Measurements from ENCODE around the gene POLDIP2. TPM values are rescaled to one million over a fixed set of nuclear protein-coding genes. Genes with fewer than 3 reads are reported as not detected.

POLDIP2 gene
- total and polyA plus RNA-seq, 2 of the 13 experiments (the other 11 are each of a cell fraction or from before 2014, with no cell fraction given) = 85.9 to 114 TPM

- TF ChIP-seq ZNF552 (CRISPR knock-in tag; IDR thresholded peaks at IDR 0.05; ENCODE audit: borderline replicate concordance) (peak; percentile 46; the same call in 1 of the 2 replicates), MTA1 (CRISPR knock-in tag; IDR thresholded peaks at IDR 0.05; ENCODE audit: borderline replicate concordance) (no peak), SMAD3 (CRISPR knock-in tag; IDR thresholded peaks at IDR 0.05) (peak; percentile 86), ZNF609 (CRISPR knock-in tag; IDR thresholded peaks at IDR 0.05; ENCODE audit: borderline replicate concordance) (peak; percentile 54; the same call in 1 of the 2 replicates), TERF1 (CRISPR knock-in tag; IDR thresholded peaks at IDR 0.05) (no peak), ZNF781 (CRISPR knock-in tag; IDR thresholded peaks at IDR 0.05; ENCODE audit: borderline replicate concordance, not compliant biosample characterization) (no peak), REPIN1 (CRISPR knock-in tag; IDR thresholded peaks at IDR 0.05; ENCODE audit: borderline replicate concordance, low read depth) (peak; percentile 96), CREB1 (IDR thresholded peaks at IDR 0.05) (peak; percentile 59; the same call in 1 of the 2 replicates), CREB1 (CRISPR knock-in tag; IDR thresholded peaks at IDR 0.05) (peak; percentile 88), MYPOP (CRISPR knock-in tag; IDR thresholded peaks at IDR 0.05) (no peak), SIX1 (CRISPR knock-in tag; IDR thresholded peaks at IDR 0.05; ENCODE audit: borderline replicate concordance) (no peak), RXRB (CRISPR knock-in tag; IDR thresholded peaks at IDR 0.05; ENCODE audit: borderline replicate concordance) (peak; percentile 65; the same call in 1 of the 2 replicates), CHCHD3 (CRISPR knock-in tag; IDR thresholded peaks at IDR 0.05) (peak; percentile 50; the same call in 1 of the 2 replicates), HNRNPL (IDR thresholded peaks at IDR 0.05; ENCODE audit: low read depth, low read length) (no peak), FOSL2 (CRISPR knock-in tag; IDR thresholded peaks at IDR 0.05) (peak; percentile 57), NPAS2 (CRISPR knock-in tag; IDR thresholded peaks at IDR 0.05; ENCODE audit: borderline replicate concordance) (no peak), ZNF572 (CRISPR knock-in tag; IDR thresholded peaks at IDR 0.05) (0 out of 2 replicates have a peak, but pooled peaks have one; percentile 30), SMC3 (IDR thresholded peaks at IDR 0.05; ENCODE audit: low read length) (no peak)
These were observed at the start of gene POLDIP2 (continued) for GRCh38 chr17:28357061-28357900.
